ENCODE results near the gene CGN. TPM values are rescaled to one million over a fixed set of nuclear protein-coding genes. Genes with fewer than 3 reads are reported as not detected.
"Not testable (repeated sequence)": the region's sequence is repeated elsewhere in the genome, so short reads cannot be mapped to it uniquely, and the experiment has no call there.

CGN gene
- total RNA-seq, 1 experiment from 2014 or later: 20.3 TPM

- H3K27me3 ChIP-seq (ENCODE audit: control insufficient read depth, insufficient read depth, low read length): no peaks in the 10 kb centered on the region
- H3K36me3 ChIP-seq (replicated peaks; ENCODE audit: control insufficient read depth, insufficient read depth, low read length): no peaks in the 10 kb centered on the region
- H3K4me3 ChIP-seq (ENCODE audit: insufficient read depth, low read depth, low read length): peak overlapping the region; percentile 90
- peak; percentile 61 for DNase-seq
Measured at GRCh38 chr1:151510020-151510405, 1.2 kb upstream of the CGN start.

DNA sequence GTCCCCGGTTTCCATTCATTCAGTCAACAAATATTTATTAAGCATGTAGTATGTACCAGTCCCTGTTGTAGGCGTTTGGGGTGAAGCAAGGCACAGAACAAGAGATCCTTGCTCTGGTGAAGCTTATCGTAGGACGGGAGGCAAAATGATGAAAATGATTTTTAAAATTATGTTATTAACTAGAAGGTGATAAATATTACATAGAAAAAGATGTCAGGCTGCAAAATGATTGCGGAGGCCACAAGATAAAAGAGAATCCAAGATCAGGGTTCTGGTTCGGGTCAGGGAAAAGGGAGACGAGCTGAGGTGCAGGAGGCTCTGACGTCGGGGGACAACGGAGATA lies 602 bp upstream of the CGN start:
- peak overlapping the region; percentile 90 for H3K4me3 ChIP-seq (ENCODE audit: insufficient read depth, low read depth, low read length)
- no peak for DNase-seq
- no peaks in the 10 kb centered on the region for H3K27me3 ChIP-seq (ENCODE audit: control insufficient read depth, insufficient read depth, low read length)
- no peaks in the 10 kb centered on the region for H3K36me3 ChIP-seq (replicated peaks; ENCODE audit: control insufficient read depth, insufficient read depth, low read length)

DNA sequence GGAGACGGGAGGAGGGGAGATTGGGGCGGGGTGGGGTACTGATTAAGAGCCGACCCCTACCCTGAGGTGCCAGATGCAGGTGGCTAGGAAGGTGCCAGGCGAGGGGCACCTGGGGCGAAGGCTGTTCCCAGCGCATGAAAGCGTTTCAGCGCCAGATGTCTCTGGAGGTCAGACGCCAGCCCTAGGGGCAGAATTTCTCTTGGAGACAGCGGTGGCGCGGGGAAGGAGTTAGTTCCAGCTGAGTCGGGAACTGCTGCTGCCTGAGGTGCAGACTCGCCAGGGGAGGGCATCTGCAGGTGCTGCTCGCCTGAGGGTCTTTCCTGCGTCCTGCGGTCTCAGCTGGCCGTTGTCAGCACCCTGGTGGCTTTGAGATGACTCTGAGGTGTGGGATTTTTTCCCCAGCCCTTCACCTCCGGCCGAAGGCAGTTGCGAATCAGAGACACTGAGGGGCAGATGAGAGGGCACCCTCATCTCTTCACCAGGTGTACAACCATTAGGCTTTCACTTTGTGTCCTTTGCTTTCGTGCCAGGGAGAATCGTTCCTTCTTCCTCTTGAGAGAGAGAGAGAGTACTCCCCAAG lies 539 bp downstream of the CGN start:
- no peak for DNase-seq
- Histone ChIP-seq H3K36me3 (replicated peaks; ENCODE audit: control insufficient read depth, insufficient read depth, low read length) (no peaks in the 10 kb centered on the region), H3K27me3 (ENCODE audit: control insufficient read depth, insufficient read depth, low read length) (no peaks in the 10 kb centered on the region), H3K4me3 (ENCODE audit: insufficient read depth, low read depth, low read length) (peak overlapping the region; percentile 73)

DNA sequence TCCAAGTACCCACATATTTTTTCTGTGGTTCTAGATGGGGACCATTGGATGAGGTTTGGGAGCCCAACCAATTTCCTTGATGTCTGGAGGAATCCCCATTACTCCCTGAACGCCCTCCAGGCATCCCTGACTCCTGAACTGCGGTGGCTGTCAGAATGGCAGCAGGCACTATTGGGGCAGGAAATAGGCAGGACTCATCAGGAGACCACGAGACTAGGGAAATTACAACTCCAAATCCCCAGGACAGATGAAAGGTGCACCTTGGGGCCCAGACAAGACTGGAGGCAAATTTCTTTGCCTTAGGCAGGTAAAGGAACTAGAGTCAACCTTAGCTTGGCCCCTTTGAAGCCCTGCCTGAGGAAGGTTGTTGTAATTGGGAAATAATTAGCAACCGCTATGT lies 1.1 kb downstream of the CGN start:
- no peaks in the 10 kb centered on the region for H3K27me3 ChIP-seq (ENCODE audit: control insufficient read depth, insufficient read depth, low read length)
- no peaks in the 10 kb centered on the region for H3K36me3 ChIP-seq (replicated peaks; ENCODE audit: control insufficient read depth, insufficient read depth, low read length)
- peak overlapping the region; percentile 73 for H3K4me3 ChIP-seq (ENCODE audit: insufficient read depth, low read depth, low read length)
- DNase-seq: no peak

GRCh38 chr1:151512801-151513625 lies 1.8 kb downstream of the CGN start:
- Histone ChIP-seq H3K4me3 (ENCODE audit: insufficient read depth, low read depth, low read length) (peak overlapping the region; percentile 2; the same call in 1 of the 2 replicates), H3K36me3 (replicated peaks; ENCODE audit: control insufficient read depth, insufficient read depth, low read length) (no peaks in the 10 kb centered on the region), H3K27me3 (ENCODE audit: control insufficient read depth, insufficient read depth, low read length) (no peaks in the 10 kb centered on the region)
- DNase-seq: peak; percentile 66

DNA sequence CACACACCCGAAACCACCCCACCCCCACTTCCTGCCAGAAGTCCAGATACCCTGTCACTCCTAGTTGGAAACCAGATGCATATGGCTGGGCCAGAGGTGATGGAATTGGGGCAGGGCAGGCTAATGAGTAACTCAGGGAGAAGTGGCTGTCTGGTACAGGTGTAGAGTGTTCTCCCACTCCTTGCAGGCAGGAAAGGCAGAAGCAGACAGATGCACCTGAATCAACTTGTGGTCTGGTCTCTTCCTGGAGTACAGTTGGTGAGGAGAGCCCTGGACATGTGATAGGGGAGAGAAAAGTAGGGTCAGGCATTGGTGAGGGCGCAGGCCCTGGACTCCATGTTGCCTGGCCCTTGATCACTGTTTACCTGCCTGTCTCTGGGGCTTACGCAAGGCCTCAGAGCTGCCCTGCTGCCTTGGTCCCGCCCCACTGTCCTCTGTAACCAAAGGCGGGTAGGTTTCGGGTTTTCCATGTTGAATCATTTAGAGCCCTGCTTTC lies 2.5 kb downstream of the CGN start:
- Histone ChIP-seq H3K36me3 (replicated peaks; ENCODE audit: control insufficient read depth, insufficient read depth, low read length) (no peaks in the 10 kb centered on the region; the same call in 1 of the 2 replicates), H3K4me3 (ENCODE audit: insufficient read depth, low read depth, low read length) (no peak overlapping the region), H3K27me3 (ENCODE audit: control insufficient read depth, insufficient read depth, low read length) (no peaks in the 10 kb centered on the region)
- DNase-seq: no peak

GRCh38 chr1:151514366-151514765 lies 3.2 kb downstream of the CGN start:
- Histone ChIP-seq H3K36me3 (replicated peaks; ENCODE audit: control insufficient read depth, insufficient read depth, low read length) (peaks cover 1% of the 10 kb centered on the region; the same call in 1 of the 2 replicates), H3K27me3 (ENCODE audit: control insufficient read depth, insufficient read depth, low read length) (no peaks in the 10 kb centered on the region), H3K4me3 (ENCODE audit: insufficient read depth, low read depth, low read length) (no peak overlapping the region)
- DNase-seq: no peak

- H3K27me3 ChIP-seq (ENCODE audit: control insufficient read depth, insufficient read depth, low read length): no peaks in the 10 kb centered on the region
- H3K4me3 ChIP-seq (ENCODE audit: insufficient read depth, low read depth, low read length): no peak overlapping the region
- H3K36me3 ChIP-seq (replicated peaks; ENCODE audit: control insufficient read depth, insufficient read depth, low read length): peaks cover 3% of the 10 kb centered on the region
- no peak for DNase-seq
Measured at GRCh38 chr1:151515265-151515664, 4.1 kb downstream of the CGN start.

DNA sequence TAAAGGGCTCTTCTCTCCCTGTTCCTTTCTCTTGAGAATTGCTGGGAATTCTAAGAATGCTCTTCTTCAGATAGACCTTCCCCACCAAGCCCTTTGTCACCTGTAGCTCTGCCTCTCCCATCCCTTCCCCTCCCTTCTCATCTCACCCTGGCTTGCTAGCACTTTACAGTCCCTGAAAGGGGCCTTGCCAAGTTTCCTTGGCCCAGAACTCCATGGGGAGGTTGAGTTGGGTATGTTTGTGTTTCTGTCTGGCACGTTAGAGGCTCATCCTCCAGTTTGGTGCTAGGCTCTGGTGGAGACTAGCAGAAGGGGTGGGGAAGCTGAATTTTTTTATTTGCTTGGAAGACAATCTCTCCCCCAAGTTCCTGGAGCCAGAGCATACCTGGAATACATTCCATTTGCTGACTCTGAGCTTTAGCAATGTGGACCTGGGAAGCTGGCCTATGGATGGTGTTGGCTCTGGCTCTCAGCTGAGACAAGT lies 4.9 kb downstream of the CGN start:
- peak; percentile 45 for DNase-seq

GRCh38 chr1:151518431-151518830 lies 7.2 kb downstream of the CGN start:
- H3K36me3 ChIP-seq (replicated peaks; ENCODE audit: control insufficient read depth, insufficient read depth, low read length): peaks cover 4% of the 10 kb centered on the region
- H3K27me3 ChIP-seq (ENCODE audit: control insufficient read depth, insufficient read depth, low read length): no peaks in the 10 kb centered on the region
- DNase-seq: no peak
- H3K4me3 ChIP-seq (ENCODE audit: insufficient read depth, low read depth, low read length): no peak overlapping the region

More for the DNA sequence above, 4.9 kb downstream of the CGN start:
- H3K36me3 ChIP-seq (replicated peaks; ENCODE audit: control insufficient read depth, insufficient read depth, low read length): peaks cover 3% of the 10 kb centered on the region
- no peak overlapping the region for H3K4me3 ChIP-seq (ENCODE audit: insufficient read depth, low read depth, low read length)
- no peaks in the 10 kb centered on the region for H3K27me3 ChIP-seq (ENCODE audit: control insufficient read depth, insufficient read depth, low read length)

DNA sequence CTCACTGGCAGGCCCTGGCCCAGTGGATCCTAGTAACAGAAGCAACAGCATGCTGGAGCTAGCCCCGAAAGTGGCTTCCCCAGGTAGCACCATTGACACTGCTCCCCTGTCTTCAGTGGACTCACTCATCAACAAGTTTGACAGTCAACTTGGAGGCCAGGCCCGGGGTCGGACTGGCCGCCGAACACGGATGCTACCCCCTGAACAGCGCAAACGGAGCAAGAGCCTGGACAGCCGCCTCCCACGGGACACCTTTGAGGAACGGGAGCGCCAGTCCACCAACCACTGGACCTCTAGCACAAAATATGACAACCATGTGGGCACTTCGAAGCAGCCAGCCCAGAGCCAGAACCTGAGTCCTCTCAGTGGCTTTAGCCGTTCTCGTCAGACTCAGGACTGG lies 7.7 kb downstream of the CGN start:
- no peak overlapping the region for H3K4me3 ChIP-seq (ENCODE audit: insufficient read depth, low read depth, low read length)
- no peaks in the 10 kb centered on the region for H3K27me3 ChIP-seq (ENCODE audit: control insufficient read depth, insufficient read depth, low read length)
- peaks cover 5% of the 10 kb centered on the region for H3K36me3 ChIP-seq (replicated peaks; ENCODE audit: control insufficient read depth, insufficient read depth, low read length)
- DNase-seq: no peak

GRCh38 chr1:151519667-151520066 lies 8.5 kb downstream of the CGN start:
- DNase-seq: no peak
- Histone ChIP-seq H3K36me3 (replicated peaks; ENCODE audit: control insufficient read depth, insufficient read depth, low read length) (peaks cover 7% of the 10 kb centered on the region), H3K27me3 (ENCODE audit: control insufficient read depth, insufficient read depth, low read length) (no peaks in the 10 kb centered on the region), H3K4me3 (ENCODE audit: insufficient read depth, low read depth, low read length) (no peak overlapping the region)

DNA sequence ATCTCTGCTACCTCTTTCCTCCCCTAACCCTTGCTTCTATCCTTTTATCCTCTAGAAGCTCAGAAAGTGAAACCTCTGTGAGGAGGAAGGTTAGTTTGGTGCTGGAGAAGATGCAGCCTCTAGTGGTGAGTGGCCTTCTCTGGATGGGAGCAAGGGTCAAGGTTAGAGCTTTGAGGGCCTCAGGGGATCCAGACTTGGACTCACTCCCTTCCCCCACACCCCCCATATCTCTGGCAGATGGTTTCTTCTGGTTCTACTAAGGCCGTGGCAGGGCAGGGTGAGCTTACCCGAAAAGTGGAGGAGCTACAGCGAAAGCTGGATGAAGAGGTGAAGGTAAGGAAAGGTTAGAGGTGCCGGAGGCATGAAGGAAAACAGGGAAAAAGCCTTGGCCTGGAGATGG lies 9.2 kb downstream of the CGN start:
- Histone ChIP-seq H3K4me3 (ENCODE audit: insufficient read depth, low read depth, low read length) (no peak overlapping the region), H3K27me3 (ENCODE audit: control insufficient read depth, insufficient read depth, low read length) (no peaks in the 10 kb centered on the region), H3K36me3 (replicated peaks; ENCODE audit: control insufficient read depth, insufficient read depth, low read length) (peaks cover 10% of the 10 kb centered on the region)
- no peak for DNase-seq

DNA sequence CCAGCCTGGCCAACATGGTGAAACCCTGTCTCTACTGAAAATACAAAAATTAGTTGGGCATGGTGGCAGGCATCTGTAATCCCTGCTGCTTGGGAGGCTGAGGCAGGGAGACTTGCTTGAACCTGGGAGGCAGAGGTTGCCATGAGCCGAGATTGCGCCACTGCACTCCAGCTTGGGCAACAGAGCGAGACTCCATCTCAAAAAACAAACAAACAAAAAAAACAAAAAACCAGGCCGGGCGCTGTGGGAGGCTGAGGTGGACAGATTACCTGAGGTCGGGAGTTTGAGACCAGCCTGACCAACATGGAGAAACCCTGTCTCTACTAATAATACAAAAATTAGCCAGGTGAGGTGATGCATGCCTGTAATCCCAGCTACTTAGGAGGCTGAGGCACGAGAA lies 11.2 kb downstream of the CGN start:
- DNase-seq; H3K27me3 ChIP-seq (ENCODE audit: control insufficient read depth, insufficient read depth, low read length); H3K4me3 ChIP-seq (ENCODE audit: insufficient read depth, low read depth, low read length): not testable (repeated sequence)
- H3K36me3 ChIP-seq (replicated peaks; ENCODE audit: control insufficient read depth, insufficient read depth, low read length): peaks cover 15% of the 10 kb centered on the region

- no peaks in the 10 kb centered on the region for H3K27me3 ChIP-seq (ENCODE audit: control insufficient read depth, insufficient read depth, low read length)
- H3K4me3 ChIP-seq (ENCODE audit: insufficient read depth, low read depth, low read length): no peak overlapping the region
- peaks cover 15% of the 10 kb centered on the region for H3K36me3 ChIP-seq (replicated peaks; ENCODE audit: control insufficient read depth, insufficient read depth, low read length)
- DNase-seq: no peak
Measured at GRCh38 chr1:151523326-151523725, 12.1 kb downstream of the CGN start.
